Lung (tissue), 12 donors: ENCODE measurements around the gene PRKCA. TPM values are rescaled to one million over a fixed set of nuclear protein-coding genes. Genes with fewer than 3 reads are reported as not detected.

Experiments
- ATAC-seq: fragments of 200-7000 bp; cut with Tn5 transposase; one replicate; pipeline ENCODE4 v1.9.1; 2020; ENCODE audit warnings: moderate number of reproducible peaks; ENCODE audit not compliant: insufficient read depth, low FRiP score
- DNase-seq, 3 donors: peaks; one replicate each; pipeline ENCODE4 v3.0.0-alpha.2; 2013 to 2017
- H3K27ac ChIP-seq, 2 donors: one replicate each; pipeline ENCODE4 v1.5.1; 2013; ENCODE audit warnings: mild to moderate bottlenecking in 2 of 2, moderate library complexity in 2 of 2, control low read depth in 1 of 2, inconsistent platforms in 1 of 2, low read depth in 1 of 2, low read length in 1 of 2
- H3K27me3 ChIP-seq, 3 donors: one replicate each; pipeline ENCODE4 v1.5.1; 2013; ENCODE audit warnings: low read length in 2 of 3; ENCODE audit not compliant: control insufficient read depth in 3 of 3, insufficient read depth in 3 of 3
- H3K36me3 ChIP-seq, 4 donors: one replicate each; pipeline ENCODE4 v1.5.1; 2013; ENCODE audit warnings: low read length in 4 of 4, mild to moderate bottlenecking in 1 of 4, moderate library complexity in 1 of 4; ENCODE audit not compliant: control insufficient read depth in 4 of 4, insufficient read depth in 4 of 4
- H3K4me1 ChIP-seq, 5 donors: one replicate each; pipeline ENCODE4 v1.5.1; 2013; ENCODE audit warnings: low read length in 5 of 5, mild to moderate bottlenecking in 2 of 5, moderate library complexity in 1 of 5; ENCODE audit not compliant: control insufficient read depth in 5 of 5, insufficient read depth in 5 of 5
- H3K4me3 ChIP-seq: one replicate; pipeline ENCODE4 v1.5.1; 2013; ENCODE audit warnings: mild to moderate bottlenecking, control low read depth, moderate library complexity
- H3K9ac ChIP-seq, 2 donors: one replicate each; pipeline ENCODE4 v1.5.1; 2013; ENCODE audit warnings: low read length in 2 of 2, control low read depth in 1 of 2; ENCODE audit not compliant: insufficient read depth in 1 of 2
- H3K9me3 ChIP-seq, 4 donors: one replicate each; pipeline ENCODE4 v1.5.1; 2013; ENCODE audit warnings: low read length in 3 of 4, mild to moderate bottlenecking in 1 of 4, moderate library complexity in 1 of 4; ENCODE audit not compliant: control insufficient read depth in 4 of 4, insufficient read depth in 3 of 4
- WGBS, 2 donors: extraction: QIAGEN DNeasy Blood & Tissue Kit; methylation state at CpG; one replicate each; pipeline ENCODE4 v1.1.7; 2013; 5-methylcytosine and 5-hydroxymethylcytosine counted together
- polyA plus RNA-seq, 2 donors: library from polyadenylated mRNA; stranded (reverse); fragments of 200-250 nt; gene quantifications; one replicate each; pipeline ENCODE4 v1.2.1, GENCODE V29; 2013
- total RNA-seq, 2 donors: library from RNA; depleted of rRNA in 1 of 2; stranded (reverse); fragments of >200 nt in 1 of 2; gene quantifications; one replicate each; pipeline ENCODE4 v1.2.1, GENCODE V29; 2014 to 2021
- TF ChIP-seq, protein P1 (sequence below): IDR thresholded peaks from 2 replicates; pipeline ENCODE4 v1.5.1; 2012; ENCODE audit warnings: mild to moderate bottlenecking; ENCODE audit errors: control extremely low read depth, extremely low read depth
- donor health status: control.
- donor health status: control.
- donor health status: Bipolar disorder and iron deficiency.
- donor health status: healthy.
- donor health status: DM: yes; HTN: yes; CAD: no.

The PRKCA gene
- total and polyA plus RNA-seq, 4 donors, result 3.4 to 34.8 (median 13.8) TPM

DNA sequence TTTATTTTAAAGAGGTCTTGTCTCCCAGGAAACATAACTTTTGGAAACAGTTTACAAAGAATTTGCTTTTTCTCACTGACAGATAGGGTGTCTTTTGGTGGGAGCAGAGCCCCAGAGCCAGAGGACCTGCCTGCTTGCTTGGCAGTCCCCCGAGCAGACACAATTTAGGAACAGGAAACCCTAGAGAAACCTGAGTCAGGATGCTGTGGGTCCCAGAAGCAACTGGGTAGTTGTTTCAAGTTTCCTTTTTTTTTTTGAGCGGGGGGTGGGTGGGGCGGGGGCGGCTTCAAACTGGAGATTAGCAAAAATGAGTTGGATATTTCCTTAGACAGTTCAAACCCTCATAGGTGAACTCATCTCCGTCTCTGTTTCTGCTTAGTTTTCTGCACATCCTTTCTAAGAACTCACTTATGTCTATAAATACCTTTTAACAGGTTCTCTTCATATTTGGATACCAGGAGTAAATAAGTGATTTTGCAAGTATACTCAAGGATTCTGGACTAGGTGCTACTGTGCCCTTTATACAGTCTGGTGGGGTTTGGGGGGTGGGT, 135.1 kb downstream of the PRKCA start:
- TF ChIP-seq, protein P1, sequence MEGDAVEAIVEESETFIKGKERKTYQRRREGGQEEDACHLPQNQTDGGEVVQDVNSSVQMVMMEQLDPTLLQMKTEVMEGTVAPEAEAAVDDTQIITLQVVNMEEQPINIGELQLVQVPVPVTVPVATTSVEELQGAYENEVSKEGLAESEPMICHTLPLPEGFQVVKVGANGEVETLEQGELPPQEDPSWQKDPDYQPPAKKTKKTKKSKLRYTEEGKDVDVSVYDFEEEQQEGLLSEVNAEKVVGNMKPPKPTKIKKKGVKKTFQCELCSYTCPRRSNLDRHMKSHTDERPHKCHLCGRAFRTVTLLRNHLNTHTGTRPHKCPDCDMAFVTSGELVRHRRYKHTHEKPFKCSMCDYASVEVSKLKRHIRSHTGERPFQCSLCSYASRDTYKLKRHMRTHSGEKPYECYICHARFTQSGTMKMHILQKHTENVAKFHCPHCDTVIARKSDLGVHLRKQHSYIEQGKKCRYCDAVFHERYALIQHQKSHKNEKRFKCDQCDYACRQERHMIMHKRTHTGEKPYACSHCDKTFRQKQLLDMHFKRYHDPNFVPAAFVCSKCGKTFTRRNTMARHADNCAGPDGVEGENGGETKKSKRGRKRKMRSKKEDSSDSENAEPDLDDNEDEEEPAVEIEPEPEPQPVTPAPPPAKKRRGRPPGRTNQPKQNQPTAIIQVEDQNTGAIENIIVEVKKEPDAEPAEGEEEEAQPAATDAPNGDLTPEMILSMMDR, result no peak
- Histone ChIP-seq H3K4me1 (peaks cover 0 to 5% (median 3%) of the 10 kb centered on the region in 5 donors), H3K4me3 (no peak overlapping the region), H3K9ac (no peak overlapping the region), H3K27ac (no peak overlapping the region), H3K36me3 (no peaks in the 10 kb centered on the region), H3K9me3 (no peaks in the 10 kb centered on the region), H3K27me3 (no peaks in the 10 kb centered on the region)
- DNase-seq (peak in 1 of 3 donors; percentile 22), ATAC-seq (no peak)
- 20 to 46% methylated on average over 4 to 5 of the region's 5 CpGs for WGBS, 2 donors

DNA sequence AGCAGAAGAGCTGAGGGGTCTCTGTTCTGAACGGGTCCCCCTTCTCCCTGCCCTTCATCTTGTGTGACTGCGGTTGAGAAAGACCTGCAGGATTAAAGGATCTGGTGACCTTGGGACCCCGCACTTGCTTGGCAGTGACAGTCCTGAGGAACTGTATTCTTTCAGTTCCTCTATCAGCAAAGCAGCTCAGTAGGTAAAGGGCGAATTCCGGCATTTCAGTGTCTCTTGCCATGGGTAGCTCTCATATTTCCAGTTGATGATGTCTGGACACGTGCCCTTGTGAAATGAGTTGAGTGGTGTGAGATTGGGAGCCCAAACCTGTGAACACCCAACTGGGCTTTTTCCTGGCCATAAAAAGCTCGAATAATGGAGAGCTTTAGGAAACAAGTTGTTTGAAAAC, 135.7 kb downstream of the PRKCA start:
- Histone ChIP-seq H3K4me3 (no peak overlapping the region), H3K27ac (no peak overlapping the region), H3K36me3 (no peaks in the 10 kb centered on the region), H3K9me3 (no peaks in the 10 kb centered on the region), H3K4me1 (peaks cover 0 to 3% (median 3%) of the 10 kb centered on the region in 5 donors), H3K27me3 (no peaks in the 10 kb centered on the region), H3K9ac (no peak overlapping the region)
- ATAC-seq, result no peak
- TF ChIP-seq, protein P1, result no peak
- 76 to 77% methylated on average over 7 of the region's 7 CpGs for WGBS, 2 donors
- no peak for DNase-seq

DNA sequence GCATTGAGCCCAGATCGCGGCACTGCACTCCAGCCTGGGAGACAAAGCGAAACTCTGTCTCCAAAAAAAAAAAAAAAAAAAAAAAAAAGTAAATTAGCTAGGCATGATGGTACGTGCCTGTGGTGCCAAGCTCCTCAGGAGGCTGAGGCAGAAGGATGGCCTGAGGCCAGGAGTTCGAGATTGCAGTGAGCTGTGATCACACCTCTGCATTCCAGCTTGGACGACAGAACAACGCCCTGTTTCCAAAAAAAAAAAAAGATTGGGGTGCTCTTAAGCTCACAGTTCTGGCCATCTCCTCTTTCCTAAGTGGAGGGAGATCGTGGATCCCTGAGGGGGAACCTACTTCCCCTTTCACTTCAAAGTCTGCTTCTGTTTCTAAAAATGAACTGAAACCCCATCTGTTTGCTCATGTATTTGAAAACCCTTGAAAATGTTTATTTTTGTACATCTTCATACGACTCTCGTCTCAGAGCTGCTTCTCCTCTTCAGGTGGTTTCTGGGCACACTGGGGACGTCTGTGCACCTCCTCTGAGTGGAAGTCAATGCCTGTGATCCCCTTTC, 138.8 kb downstream of the PRKCA start:
- WGBS, 2 donors, result 41 to 53% methylated on average over 11 of the region's 11 CpGs
- Histone ChIP-seq H3K27me3 (no peaks in the 10 kb centered on the region), H3K27ac (no peak overlapping the region), H3K9ac (no peak overlapping the region), H3K4me3 (no peak overlapping the region), H3K36me3 (no peaks in the 10 kb centered on the region), H3K9me3 (no peaks in the 10 kb centered on the region), H3K4me1 (peaks cover 0 to 3% (median 0%) of the 10 kb centered on the region in 5 donors)
- TF ChIP-seq, protein P1, result no peak
- ATAC-seq (peak; percentile 39), DNase-seq (no peak)
